CD4-positive, alpha-beta T cell treated with Interferon gamma for 1 hour (primary cell): ENCODE results near the gene CSNK2A3.
"Not testable (repeated sequence)": the region's sequence is repeated elsewhere in the genome, so short reads cannot be mapped to it uniquely, and the experiment has no call there.

Source experiments
- DNase-seq: peaks from one replicate; pipeline ENCODE4 v3.0.0-alpha.2; 2020

CSNK2A3 gene

DNA sequence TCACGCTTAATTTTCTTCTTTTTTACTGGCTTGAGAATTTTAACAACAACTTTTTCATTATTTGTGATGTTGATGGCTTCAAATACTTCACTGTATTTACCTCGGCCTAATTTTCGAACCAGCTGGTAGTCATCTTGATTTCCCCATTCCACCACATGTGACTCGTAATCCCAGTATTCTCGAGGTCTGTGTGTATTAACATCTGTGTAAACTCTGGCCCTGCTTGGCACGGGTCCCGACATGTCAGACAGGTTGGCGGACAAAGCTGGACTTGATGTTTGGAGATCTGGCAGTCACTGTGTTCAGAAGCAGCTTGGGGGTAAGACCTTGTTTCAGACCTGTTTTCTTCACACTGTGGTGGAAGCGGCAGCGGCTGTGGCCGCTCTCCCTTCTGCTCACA, at the start of gene CSNK2A3:
CSNK2A3 (minus strand) TSS at position 373 of the 400 bp plus-strand sequence; CDS start at position 242, 131 bp downstream.
- DNase-seq, result not testable (repeated sequence)

DNA sequence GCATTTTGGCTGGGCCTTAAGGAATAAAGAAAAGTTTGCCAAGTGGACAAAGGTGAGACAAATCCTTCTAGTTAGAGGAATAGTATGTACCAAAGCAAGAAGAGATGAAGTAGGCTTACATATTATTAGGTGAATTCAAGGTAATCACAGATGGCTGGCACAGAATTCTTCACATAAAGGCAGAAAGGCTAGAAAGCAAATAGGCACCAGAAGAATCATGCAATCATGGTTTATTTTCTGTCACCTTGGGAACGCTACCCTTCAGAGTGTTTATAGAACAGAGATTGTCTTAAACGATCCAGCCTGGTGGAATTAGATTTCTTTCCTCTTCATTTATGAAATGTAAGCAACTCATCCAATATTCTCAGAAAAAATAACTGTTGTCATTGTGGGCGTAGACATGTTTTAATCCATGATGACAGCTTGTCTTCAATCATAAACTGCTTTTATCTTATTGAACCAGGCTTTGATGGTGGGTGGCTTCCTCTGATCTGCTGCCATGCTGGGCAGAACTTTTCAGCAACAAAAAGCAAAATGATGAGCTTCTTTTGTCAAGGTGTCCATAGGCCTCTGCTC, 49.0 kb upstream of the CSNK2A3 start:
- DNase-seq, result no peak

- no peak for DNase-seq
These were observed 47.7 kb upstream of the CSNK2A3 start for GRCh38 chr11:11400635-11401232.

DNA sequence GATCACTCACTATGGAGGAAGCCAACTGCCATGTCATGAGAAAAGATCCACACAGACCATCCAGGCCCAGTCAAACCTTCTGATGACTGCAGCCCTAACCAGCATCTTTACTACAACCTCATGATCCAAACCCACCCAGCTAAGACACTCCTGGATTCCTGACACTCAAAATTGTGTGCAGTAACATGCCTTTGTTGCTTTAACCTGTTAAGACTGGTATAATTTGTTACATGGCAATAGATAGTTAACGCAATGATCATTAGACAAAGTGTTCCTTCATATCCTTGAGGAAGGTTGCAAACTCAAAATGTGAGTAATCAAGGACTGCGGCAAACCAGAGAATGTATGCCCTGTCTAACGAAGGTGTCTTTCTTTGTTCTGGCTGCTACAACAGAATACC, 47.1 kb upstream of the CSNK2A3 start:
- no peak for DNase-seq

GRCh38 chr11:11397781-11398180, 44.7 kb upstream of the CSNK2A3 start:
- no peak for DNase-seq

GRCh38 chr11:11397036-11397415, 44.0 kb upstream of the CSNK2A3 start:
- no peak for DNase-seq

DNA sequence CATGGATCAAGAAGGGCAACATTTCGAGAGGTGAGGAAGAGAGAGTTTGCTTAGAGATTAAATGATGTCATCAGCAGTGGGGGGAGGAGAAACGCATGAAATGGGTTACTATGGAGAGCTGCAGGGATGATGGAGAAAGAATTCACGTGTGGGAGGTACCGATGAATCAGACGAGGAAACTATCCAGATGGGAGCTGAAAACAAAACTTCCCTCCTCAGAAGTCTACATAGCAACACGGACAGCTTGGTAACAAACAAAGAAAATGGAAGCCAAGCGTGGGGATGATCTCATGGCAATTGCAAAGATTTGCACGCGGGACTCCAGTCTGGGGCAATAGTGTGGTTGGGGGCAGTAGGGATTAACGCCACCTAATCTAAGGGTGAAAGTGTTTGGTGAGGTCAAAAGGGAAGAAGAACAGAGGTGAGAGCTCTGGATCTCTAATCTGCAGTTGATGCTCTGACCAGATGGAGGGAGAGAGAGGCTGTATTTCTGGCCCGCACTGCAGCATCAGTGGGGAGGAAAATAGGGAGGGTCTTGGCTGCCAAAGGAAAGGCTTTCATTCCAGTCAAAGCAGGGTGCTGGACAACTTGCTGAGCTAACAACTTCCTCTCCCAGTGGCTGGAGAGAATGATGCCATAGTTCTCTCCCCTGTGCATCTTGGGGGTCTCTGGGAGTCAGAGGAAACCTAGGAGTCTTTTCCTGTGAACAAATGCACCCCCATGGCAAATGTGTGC, 43.4 kb upstream of the CSNK2A3 start:
- DNase-seq, result no peak

DNA sequence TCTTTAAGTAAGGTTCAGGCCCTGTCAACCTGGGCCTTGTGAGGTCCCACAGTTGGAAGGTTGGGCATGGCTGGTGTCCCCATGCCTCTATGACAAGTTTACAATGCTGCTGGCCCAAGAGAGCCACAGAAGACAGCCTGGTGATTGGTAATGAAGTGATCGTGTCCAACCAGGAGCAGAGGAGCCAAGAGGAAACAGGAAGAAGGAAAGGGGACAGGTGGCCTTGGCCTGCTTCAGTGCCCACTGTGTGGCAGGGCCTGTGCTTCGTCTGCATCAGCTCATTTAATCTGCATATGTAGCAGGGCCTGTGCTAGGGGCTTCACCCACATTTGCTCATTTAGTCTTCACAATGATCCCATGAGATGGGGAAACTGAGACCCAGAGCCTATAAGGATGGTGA, 42.1 kb upstream of the CSNK2A3 start:
- DNase-seq, result no peak

DNA sequence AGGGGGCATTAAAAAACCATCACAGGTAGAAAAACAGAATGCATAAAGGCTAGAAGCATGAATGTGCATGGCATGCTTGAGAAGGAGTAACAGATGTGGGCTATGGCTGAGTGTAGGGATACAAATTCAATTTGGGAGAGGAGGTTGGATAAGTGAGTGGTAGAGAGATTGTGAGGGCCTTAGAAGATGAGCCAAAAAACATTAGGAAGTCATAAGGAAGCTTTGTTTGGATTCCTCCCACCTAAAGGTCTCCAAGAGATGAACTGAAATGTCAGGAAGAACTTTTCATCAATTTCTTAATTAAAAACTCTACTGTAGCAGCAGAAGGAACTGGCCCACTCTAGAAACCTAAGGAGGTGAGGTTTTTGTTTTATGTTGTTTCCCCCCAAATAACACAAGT, 41.2 kb upstream of the CSNK2A3 start:
- DNase-seq, result no peak

DNA sequence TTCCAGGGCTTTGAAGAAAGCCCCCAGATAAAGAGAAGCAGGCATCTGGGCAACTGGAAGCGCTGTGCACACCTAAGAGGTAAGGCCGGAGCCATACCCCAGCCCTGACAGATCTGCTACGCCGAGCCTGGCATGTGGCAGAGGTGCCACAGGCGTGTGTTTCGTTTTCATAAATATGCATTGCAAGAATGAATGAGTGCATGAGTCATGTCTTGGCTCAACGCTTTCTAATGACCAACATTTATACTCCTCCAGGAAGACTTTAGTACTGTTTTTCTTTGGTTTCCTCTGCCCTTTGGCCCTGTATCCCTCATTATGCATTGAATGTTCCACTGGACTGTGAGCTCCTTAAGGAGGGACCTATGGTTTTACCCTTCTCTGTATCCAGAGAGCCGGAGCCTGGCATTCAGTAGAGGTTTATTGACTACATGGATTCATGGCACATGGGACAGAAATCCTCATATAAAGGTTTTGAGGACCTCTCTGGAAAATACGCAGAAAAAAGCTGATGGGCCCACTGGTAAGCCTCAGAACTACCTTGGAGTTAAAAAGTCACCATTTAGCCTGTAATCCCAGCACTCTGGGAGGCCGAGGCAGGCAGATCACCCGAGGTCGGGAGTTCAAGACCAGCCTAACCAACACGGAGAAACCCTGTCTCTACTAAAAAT, 38.9 kb upstream of the CSNK2A3 start:
- no peak for DNase-seq

GRCh38 chr11:11391169-11391568, 38.1 kb upstream of the CSNK2A3 start:
- DNase-seq, result no peak

DNA sequence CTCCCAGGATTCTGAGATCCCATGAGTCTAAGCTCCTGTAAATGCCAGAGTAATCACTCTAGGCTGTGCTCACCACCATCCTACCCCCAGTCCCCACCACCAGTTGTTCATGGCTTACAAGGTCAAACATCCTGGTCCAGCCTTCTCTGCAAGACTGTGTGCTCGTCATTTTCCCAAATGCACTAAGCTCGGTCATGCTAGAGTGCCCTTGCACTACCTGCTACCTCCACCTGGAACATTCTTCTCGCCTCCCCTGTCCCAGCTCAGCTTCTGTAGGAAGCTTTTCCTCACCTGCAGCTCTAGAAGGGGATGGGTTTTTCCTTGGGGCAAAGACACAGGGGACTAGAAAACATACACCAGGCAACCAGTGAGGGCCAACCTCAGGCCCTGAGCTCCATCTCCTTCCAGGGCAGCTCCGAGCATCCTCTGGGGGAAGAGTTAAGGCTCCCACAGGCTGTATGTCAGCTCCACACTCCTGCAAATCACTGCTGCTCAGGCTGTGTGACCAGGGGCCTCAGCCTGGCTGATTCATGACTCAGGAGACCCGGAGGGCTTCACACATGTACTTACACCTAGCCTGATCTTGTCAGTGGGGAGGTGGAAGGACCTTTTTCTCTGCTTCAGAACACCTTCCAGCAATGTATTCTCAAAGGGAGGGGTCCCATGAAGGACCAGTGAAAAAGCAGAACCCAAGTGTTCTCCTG, 37.2 kb upstream of the CSNK2A3 start:
- no peak for DNase-seq

DNA sequence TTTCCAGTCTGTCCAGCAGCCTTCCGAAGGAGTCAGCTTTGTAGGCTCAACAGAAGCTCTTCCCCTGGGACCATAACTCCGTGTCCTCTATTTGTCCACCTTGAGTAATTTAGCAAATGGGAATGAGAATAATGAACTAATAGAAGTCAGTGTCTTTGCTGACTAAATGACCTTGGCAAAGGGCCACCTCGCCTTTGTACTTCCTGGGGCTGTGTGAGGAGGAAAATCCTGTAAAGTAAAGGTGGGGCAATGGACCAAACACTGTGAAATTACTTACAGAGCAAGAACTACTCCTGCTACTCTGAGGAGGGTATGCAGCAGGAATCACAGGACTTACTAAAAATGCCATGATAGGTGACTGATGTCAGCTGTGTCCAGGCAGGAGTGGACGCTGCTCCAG, 36.2 kb upstream of the CSNK2A3 start:
- no peak for DNase-seq

DNA sequence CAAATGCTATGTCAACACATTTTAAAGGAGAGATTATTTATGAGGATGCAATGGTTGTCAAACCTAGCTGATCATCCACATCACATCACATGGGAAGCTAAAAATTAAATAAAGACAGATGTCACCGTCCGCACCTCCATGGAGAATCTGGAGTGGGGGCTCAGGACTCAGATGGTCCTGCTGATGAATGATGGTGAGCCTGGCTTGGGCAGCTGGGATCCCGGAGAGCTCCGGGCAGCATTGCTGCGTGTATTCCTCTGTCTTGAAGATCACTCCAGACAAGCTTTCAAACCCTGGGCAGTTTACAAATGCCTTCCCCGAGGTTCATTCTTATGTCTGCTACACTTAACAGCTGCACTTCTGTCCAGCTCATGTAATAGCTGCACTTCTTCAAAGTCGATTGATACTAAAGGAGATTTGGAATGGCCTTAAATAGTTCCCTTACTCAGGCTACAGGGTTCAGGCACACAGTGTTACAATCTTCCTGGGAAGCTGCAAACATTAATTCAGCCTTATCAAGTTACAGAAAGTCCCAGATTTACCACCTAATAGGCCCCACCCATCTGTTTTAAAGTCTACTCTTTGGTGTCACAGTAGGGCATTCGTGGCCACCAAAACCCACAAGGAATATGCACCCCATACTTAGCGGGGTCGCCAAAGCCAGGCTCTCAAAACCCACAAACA, 34.7 kb upstream of the CSNK2A3 start:
- no peak for DNase-seq

GRCh38 chr11:11387207-11387606, 34.2 kb upstream of the CSNK2A3 start:
- DNase-seq, result no peak

GRCh38 chr11:11384829-11385228, 31.8 kb upstream of the CSNK2A3 start:
- DNase-seq, result no peak

- no peak for DNase-seq
These were observed 30.9 kb upstream of the CSNK2A3 start for GRCh38 chr11:11383995-11384394.

- no peak for DNase-seq
These were observed 29.9 kb upstream of the CSNK2A3 start for GRCh38 chr11:11382858-11383532.

DNA sequence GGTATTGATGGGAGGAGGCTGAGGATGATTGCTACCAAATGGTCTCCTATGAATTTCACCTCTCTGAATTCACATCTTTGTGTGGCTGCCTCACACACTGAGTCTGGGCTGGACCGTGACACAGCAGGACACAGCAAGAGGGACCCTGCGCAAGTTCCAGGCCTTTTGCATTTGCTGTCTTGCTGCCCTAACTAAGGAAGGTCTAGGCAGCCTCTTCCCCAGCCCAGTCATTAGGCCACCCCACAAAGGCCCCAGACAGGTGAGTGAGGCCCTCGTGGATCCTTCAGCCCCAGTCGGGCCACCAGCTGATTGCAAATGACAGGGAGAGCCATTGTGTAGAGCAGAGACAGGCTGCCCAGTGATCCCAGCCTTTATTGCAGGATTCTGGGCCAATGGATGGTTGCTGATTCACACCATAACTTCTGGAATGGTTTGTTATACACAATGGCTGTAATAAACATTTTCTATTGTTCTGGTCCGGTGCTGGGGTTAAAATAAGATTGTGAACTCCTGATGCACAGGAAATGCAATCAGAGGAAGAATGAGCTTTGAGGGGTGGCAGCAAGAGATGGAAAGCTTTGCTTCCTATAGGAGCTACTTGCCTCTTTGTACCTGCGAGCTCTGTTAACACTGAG, 28.5 kb upstream of the CSNK2A3 start:
- no peak for DNase-seq

DNA sequence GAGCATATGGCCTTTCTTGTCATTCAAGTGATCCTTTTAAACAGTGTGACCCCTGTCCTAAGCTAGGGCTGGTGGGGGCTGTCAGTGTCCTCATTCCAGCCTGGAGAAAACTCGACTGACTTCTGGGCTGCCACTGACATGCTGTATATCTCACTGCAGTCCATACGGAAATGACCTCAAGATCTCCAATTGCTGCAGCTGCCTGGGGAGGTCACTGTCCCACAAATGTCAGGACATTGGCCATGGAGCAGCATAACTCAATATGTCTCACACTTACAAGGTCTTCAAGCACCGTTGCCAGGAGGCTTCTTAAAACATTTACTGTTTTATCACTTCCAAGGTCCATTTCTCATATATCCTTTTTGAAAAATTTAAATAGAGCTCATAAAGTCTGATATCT, 27.8 kb upstream of the CSNK2A3 start:
- no peak for DNase-seq

DNA sequence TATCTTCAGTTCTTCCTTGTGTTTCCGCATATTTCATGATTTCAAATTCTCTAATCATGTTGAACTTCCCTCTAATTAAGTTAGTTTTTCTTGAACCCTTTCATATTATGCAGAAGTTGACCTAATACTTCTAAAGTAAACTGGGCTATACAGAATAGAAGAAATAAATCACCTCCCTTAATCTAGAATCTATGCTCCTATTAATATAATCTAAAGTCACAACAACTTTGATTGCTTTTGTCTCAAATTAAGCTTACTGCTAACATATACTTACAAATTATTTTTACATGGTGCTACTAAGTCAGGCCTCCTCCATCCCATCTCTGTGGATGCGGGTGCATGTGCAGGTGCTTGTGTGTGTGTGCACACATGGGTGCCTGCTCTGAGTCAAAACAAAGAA, 27.3 kb upstream of the CSNK2A3 start:
- DNase-seq, result no peak

GRCh38 chr11:11379661-11380060, 26.6 kb upstream of the CSNK2A3 start:
- no peak for DNase-seq
